BJ (cell line): ENCODE measurements around the gene EPC1. TPM values are rescaled to one million over a fixed set of nuclear protein-coding genes. Genes with fewer than 3 reads are reported as not detected.

ENCODE experiments used
- CTCF ChIA-PET: fragments of 350-600 bp; formaldehyde crosslinking; extraction: SDS; loops from one replicate; lab custom pipeline; 2021; ENCODE audit warnings: antibody characterized with exemption, inconsistent platforms; lab: Yijun Ruan, JAX
- POLR2A ChIA-PET: fragments of 300-600 bp; sonication (Branson Sonifier 250); formaldehyde crosslinking; extraction: SDS; loops from one replicate; lab custom pipeline; 2021; ENCODE audit warnings: antibody characterized with exemption; lab: Charles Lee
- DNase-seq: peaks from one replicate; pipeline ENCODE4 v3.0.0-alpha.2; 2011; ENCODE audit warnings: low read depth
- H3K27me3 ChIP-seq: 2 replicates; pipeline ENCODE4 v1.6.0; 2011; ENCODE audit warnings: low read length; ENCODE audit not compliant: control insufficient read depth, insufficient read depth
- H3K36me3 ChIP-seq: 2 replicates; pipeline ENCODE4 v1.5.1; 2011; ENCODE audit warnings: low read length; ENCODE audit not compliant: control insufficient read depth, insufficient read depth
- H3K4me3 ChIP-seq: 2 replicates; pipeline ENCODE4 v1.5.1; 2011; ENCODE audit warnings: low read depth, mild to moderate bottlenecking, control low read depth, low read length
- polyA plus RNA-seq: library from polyadenylated mRNA; depleted of rRNA; stranded (reverse); fragments of >200 nt; gene quantifications from 2 replicates; pipeline ENCODE4 v1.2.3, GENCODE V29; 2011
- TF ChIP-seq, protein P1 (sequence below): IDR thresholded peaks from 2 replicates; pipeline ENCODE4 v1.5.1; 2011; ENCODE audit warnings: low read depth, mild to moderate bottlenecking, control low read depth, inconsistent platforms, low read length, moderate library complexity; ENCODE audit not compliant: insufficient read depth

Gene EPC1
- polyA plus RNA-seq, 1 experiment, result 21.6 TPM

DNA sequence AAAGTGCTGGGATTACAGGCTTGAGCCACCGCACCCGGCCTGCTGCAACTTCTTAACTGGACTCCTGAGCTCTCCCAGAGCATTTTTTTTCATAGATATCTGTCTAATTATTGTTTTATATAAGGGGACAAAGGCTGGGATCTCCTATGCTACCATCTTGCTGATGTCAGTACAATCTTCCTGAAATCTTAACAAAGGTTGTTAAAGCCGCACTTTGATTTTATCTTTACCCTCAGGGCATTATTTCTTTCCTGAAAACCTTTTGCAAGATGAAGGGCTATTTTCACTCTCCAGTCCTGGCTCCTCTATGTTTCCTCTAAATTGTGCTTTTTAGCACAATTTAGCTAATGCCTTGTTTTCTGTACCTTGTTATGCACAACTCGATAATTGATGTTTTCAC, 102.9 kb downstream of the EPC1 start:
- Histone ChIP-seq H3K4me3 (no peak overlapping the region), H3K36me3 (no peaks in the 10 kb centered on the region), H3K27me3 (no peaks in the 10 kb centered on the region)
- TF ChIP-seq, protein P1, sequence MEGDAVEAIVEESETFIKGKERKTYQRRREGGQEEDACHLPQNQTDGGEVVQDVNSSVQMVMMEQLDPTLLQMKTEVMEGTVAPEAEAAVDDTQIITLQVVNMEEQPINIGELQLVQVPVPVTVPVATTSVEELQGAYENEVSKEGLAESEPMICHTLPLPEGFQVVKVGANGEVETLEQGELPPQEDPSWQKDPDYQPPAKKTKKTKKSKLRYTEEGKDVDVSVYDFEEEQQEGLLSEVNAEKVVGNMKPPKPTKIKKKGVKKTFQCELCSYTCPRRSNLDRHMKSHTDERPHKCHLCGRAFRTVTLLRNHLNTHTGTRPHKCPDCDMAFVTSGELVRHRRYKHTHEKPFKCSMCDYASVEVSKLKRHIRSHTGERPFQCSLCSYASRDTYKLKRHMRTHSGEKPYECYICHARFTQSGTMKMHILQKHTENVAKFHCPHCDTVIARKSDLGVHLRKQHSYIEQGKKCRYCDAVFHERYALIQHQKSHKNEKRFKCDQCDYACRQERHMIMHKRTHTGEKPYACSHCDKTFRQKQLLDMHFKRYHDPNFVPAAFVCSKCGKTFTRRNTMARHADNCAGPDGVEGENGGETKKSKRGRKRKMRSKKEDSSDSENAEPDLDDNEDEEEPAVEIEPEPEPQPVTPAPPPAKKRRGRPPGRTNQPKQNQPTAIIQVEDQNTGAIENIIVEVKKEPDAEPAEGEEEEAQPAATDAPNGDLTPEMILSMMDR, result no peak
- CTCF ChIA-PET, result interaction anchor here (1.1 to 3.6 kb wide), 3 partner anchors 9 to 102 kb away, joined by 3 to 20 read pairs (median 7); no protein-coding TSS in a partner anchor
- POLR2A ChIA-PET, result no interaction called here
- no peak for DNase-seq

DNA sequence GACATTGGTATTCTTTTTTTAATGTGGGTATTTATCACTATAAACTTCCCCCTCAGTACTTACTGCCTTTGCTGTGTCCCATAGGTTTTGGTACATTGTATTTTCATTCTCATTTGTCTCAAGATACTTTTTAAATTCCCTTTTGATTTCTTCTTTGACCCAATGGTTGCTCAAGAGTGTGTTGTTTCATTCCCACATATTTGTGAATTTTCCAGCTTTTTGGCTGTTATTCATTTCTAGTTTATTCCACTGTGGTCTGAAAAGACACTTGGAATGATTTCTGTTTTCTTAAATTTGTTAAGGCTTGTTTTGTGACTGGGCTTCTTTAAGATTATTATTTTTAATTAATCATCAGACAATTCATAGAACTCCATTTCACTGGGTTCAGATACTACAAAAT, 105.0 kb downstream of the EPC1 start:
- no peak overlapping the region for H3K4me3 ChIP-seq
- CTCF ChIA-PET, result interaction anchor here (0.7 to 2.0 kb wide), 4 partner anchors 13 to 197 kb away, joined by 4 to 8 read pairs (median 4); no protein-coding TSS in a partner anchor
- POLR2A ChIA-PET, result no interaction called here
- H3K36me3 ChIP-seq, result no peaks in the 10 kb centered on the region
- no peaks in the 10 kb centered on the region for H3K27me3 ChIP-seq
- no peak for DNase-seq
- TF ChIP-seq, protein P1, result no peak

DNA sequence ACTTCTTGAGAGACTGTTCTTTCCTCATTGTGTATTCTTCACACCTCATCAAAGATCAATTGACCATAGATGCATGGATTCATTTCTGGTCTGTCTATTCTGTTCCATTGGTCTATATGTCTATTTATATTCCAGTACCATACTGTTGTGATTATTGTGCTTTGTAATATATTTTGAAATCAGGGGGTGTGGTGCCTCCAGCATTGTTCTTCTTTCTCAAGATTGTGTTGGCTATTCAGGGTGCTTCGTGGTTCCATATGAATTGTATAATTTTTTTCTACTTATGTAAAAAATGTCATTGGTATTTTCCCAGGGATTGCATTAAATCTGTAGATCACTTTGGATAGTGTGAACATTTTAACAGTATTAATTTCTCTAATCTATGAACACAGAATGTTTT, 106.5 kb downstream of the EPC1 start:
- H3K36me3 ChIP-seq, result no peaks in the 10 kb centered on the region
- ChIA-PET POLR2A (no interaction called here), CTCF (no interaction called here)
- TF ChIP-seq, protein P1, result no peak
- no peak overlapping the region for H3K4me3 ChIP-seq
- DNase-seq, result no peak
- no peaks in the 10 kb centered on the region for H3K27me3 ChIP-seq

DNA sequence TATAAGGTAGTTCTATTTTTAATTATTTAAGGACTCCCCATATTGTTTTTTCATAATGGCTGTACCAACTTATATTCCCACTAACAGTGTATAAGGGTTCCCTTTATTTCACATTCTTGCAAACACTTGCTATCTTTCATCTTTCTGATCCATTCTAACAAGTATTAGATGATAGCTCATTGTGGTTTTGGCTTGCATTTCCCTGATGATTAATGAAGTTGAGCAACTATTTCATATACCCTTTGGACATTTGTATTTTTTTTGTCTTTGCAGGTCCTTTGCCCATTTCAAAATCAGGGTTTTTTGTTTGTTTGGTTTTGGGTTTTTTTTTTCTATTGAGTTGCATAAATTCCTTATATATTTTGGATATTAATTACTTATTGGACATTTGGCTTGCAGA, 107.2 kb downstream of the EPC1 start:
- DNase-seq, result peak; percentile 53
- POLR2A ChIA-PET, result interaction anchor here (0.6 to 0.7 kb wide), 4 partner anchors 91 to 185 kb away, joined by 3 to 5 read pairs (median 4); no protein-coding TSS in a partner anchor
- no peaks in the 10 kb centered on the region for H3K27me3 ChIP-seq
- H3K4me3 ChIP-seq, result no peak overlapping the region
- CTCF ChIA-PET, result interaction anchor here (0.6 kb wide), 1 partner anchor 57 kb away, joined by 4 read pairs; no protein-coding TSS in a partner anchor
- H3K36me3 ChIP-seq, result no peaks in the 10 kb centered on the region
- TF ChIP-seq, protein P1, result no peak

DNA sequence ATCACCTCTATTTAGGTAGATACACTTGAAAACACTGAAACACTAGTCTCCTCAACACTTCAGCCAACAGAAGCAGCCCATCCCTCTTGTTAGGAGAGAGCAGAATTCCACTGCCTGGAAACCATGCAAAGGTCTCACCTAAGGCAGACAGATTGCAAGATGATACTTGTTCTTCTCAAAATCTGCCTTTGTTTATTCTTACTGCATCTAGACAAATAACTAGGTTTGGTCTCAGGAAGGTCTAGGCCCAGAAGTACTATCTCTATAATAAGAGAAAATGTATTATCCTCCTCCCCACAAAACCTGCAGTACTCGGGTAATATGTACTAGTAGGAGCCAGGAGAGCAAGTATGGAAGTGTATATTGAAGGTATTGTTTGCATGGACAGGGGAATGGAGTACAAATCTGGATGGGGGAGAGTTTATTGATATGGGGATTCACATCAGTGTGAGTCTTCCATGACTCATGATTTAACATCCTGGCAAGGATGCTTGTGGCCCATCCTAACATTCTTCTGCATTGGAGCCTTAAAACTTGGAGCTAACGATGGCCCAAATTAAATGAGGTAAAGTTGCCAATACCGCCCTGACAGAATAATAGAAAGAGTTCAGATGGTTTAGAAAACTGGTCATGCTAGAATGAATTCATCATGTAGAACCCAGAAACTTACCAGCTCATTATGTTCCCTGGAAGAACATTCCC, 109.2 kb downstream of the EPC1 start:
- Histone ChIP-seq H3K36me3 (no peaks in the 10 kb centered on the region), H3K27me3 (no peaks in the 10 kb centered on the region), H3K4me3 (no peak overlapping the region)
- ChIA-PET POLR2A (no interaction called here), CTCF (interaction anchor here (0.6 to 1.2 kb wide), 4 partner anchors 21 to 108 kb away, joined by 3 to 5 read pairs (median 4); no protein-coding TSS in a partner anchor)
- TF ChIP-seq, protein P1, result no peak
- peak; percentile 35 for DNase-seq
